Type B pancreatic cell (in vitro differentiated cells): Measurements from ENCODE around the gene ACSS1. TPM values are rescaled to one million over a fixed set of nuclear protein-coding genes. Genes with fewer than 3 reads are reported as not detected.

Experiments
- DNase-seq: peaks from one replicate; pipeline ENCODE4 v3.0.0; 2021; ENCODE audit warnings: mixed read lengths; ENCODE audit not compliant: unreplicated experiment; ENCODE audit errors: extremely low spot score
- H3K27ac Mint-ChIP-seq: 2 replicates; pipeline ENCODE4 v1.8.0; 2021; ENCODE audit warnings: mild to moderate bottlenecking, mixed read lengths
- H3K27me3 Mint-ChIP-seq: 2 replicates; pipeline ENCODE4 v1.8.0; 2021; ENCODE audit warnings: mixed read lengths
- H3K36me3 Mint-ChIP-seq: 2 replicates; pipeline ENCODE4 v1.8.0; 2021; ENCODE audit warnings: mixed read lengths
- H3K4me1 Mint-ChIP-seq: one replicate; pipeline ENCODE4 v1.8.0; 2021; ENCODE audit warnings: mixed read lengths; ENCODE audit not compliant: unreplicated experiment
- H3K4me3 Mint-ChIP-seq: 2 replicates; pipeline ENCODE4 v1.8.0; 2021; ENCODE audit warnings: mild to moderate bottlenecking, mixed read lengths
- H3K9me3 Mint-ChIP-seq: 2 replicates; pipeline ENCODE4 v1.8.0; 2021; ENCODE audit warnings: mixed read lengths
- total RNA-seq: library from RNA; stranded (reverse); gene quantifications from 2 replicates; pipeline ENCODE4 v1.2.1, GENCODE V29; 2021; ENCODE audit warnings: low replicate concordance
- TF ChIP-seq, protein P1 (sequence below): fragments of 200-600 bp; sonication (generic); conservative IDR thresholded peaks from 2 replicates; pipeline ENCODE4 v1.5.0; 2021; ENCODE audit warnings: antibody characterized with exemption, mild to moderate bottlenecking

Gene ACSS1
- total RNA-seq, 1 donor from 2014 or later = 27.5 TPM

- no peak for DNase-seq
Observed at GRCh38 chr20:25055711-25056495, 2.0 kb downstream of the ACSS1 start.

DNA sequence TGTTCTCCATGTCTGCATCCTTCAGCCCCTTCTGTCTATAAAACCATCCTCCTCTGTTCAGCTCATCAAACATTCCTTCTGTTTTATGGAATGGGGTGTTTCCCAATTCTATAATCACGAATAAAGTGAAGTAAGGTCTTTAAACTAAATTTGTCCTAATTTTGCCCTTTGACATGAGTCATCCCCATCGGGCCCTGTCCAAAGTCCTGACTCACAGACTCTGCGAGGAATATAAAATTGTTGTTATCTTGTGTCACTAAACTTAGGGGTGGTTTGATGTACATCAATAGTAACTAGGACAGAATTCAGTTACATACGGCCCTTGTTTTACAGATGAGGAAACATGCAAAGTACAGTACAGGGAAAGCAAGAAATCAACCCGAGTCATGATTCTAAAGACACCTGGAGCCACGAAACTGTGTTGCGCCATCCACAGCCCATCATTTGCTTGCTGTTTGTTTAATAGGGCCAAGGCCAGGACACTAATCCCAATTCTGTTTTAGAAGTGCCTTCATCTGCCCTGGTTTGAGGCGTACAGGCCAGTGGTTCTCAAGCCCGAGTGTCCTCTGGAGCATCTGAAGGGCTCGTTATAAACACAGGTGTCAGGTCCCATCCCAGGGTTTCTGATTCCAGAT is 2.8 kb downstream of the ACSS1 start:
- peaks cover 18% of the 10 kb centered on the region for H3K27me3 Mint-ChIP-seq
- peak overlapping the region; percentile 75 for H3K27ac Mint-ChIP-seq
- no peaks in the 10 kb centered on the region for H3K9me3 Mint-ChIP-seq
- peaks cover 24% of the 10 kb centered on the region for H3K4me1 Mint-ChIP-seq
- no peak for DNase-seq
- TF ChIP-seq, protein P1, sequence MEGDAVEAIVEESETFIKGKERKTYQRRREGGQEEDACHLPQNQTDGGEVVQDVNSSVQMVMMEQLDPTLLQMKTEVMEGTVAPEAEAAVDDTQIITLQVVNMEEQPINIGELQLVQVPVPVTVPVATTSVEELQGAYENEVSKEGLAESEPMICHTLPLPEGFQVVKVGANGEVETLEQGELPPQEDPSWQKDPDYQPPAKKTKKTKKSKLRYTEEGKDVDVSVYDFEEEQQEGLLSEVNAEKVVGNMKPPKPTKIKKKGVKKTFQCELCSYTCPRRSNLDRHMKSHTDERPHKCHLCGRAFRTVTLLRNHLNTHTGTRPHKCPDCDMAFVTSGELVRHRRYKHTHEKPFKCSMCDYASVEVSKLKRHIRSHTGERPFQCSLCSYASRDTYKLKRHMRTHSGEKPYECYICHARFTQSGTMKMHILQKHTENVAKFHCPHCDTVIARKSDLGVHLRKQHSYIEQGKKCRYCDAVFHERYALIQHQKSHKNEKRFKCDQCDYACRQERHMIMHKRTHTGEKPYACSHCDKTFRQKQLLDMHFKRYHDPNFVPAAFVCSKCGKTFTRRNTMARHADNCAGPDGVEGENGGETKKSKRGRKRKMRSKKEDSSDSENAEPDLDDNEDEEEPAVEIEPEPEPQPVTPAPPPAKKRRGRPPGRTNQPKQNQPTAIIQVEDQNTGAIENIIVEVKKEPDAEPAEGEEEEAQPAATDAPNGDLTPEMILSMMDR = no peak
- H3K4me3 Mint-ChIP-seq = peak overlapping the region; percentile 34
- no peaks in the 10 kb centered on the region for H3K36me3 Mint-ChIP-seq

More at GRCh38 chr20:25055711-25056495, 2.0 kb downstream of the ACSS1 start:
- H3K27ac Mint-ChIP-seq = peak overlapping the region; percentile 60
- H3K36me3 Mint-ChIP-seq = no peaks in the 10 kb centered on the region
- TF ChIP-seq, protein P1 = no peak
- peaks cover 24% of the 10 kb centered on the region for H3K4me1 Mint-ChIP-seq
- H3K27me3 Mint-ChIP-seq = peaks cover 26% of the 10 kb centered on the region
- H3K4me3 Mint-ChIP-seq = peak overlapping the region; percentile 86
- H3K9me3 Mint-ChIP-seq = no peaks in the 10 kb centered on the region

GRCh38 chr20:25054096-25054820 is 3.7 kb downstream of the ACSS1 start:
- no peak overlapping the region for H3K27ac Mint-ChIP-seq
- H3K36me3 Mint-ChIP-seq = no peaks in the 10 kb centered on the region
- TF ChIP-seq, protein P1 = no peak
- peaks cover 31% of the 10 kb centered on the region for H3K4me1 Mint-ChIP-seq
- H3K9me3 Mint-ChIP-seq = no peaks in the 10 kb centered on the region
- no peak for DNase-seq
- H3K27me3 Mint-ChIP-seq = peaks cover 14% of the 10 kb centered on the region
- peak overlapping the region; percentile 4 for H3K4me3 Mint-ChIP-seq

GRCh38 chr20:25053255-25054031 is 4.5 kb downstream of the ACSS1 start:
- DNase-seq = no peak
- TF ChIP-seq, protein P1 = no peak
- Mint-ChIP-seq H3K9me3 (no peaks in the 10 kb centered on the region), H3K27me3 (peaks cover 12% of the 10 kb centered on the region), H3K27ac (no peak overlapping the region), H3K4me3 (no peak overlapping the region), H3K4me1 (peaks cover 35% of the 10 kb centered on the region), H3K36me3 (no peaks in the 10 kb centered on the region)
